HCT116 (cell line): Measurements from ENCODE around the gene GALR3.
A peak's percentile ranks its signal among the peaks of the same experiment; 100 is the strongest.

Source experiments
- CBX3 ChIP-seq: IDR thresholded peaks from 2 replicates; pipeline ENCODE4 v1.6.1; 2012; ENCODE audit warnings: low read depth
- CEBPB ChIP-seq: IDR thresholded peaks from 2 replicates; pipeline ENCODE4 v1.6.1; 2012; ENCODE audit warnings: low read depth
- CTCF ChIP-seq, 3 experiments: fragments of 200-600 bp in 1 of 3; sonication (generic) in 1 of 3; IDR thresholded peaks in 2 of 3; conservative IDR thresholded peaks in 1 of 3; 2 replicates each; pipeline ENCODE4 v1.5.1; 2012 to 2017; ENCODE audit warnings: low read depth in 2 of 3, low read length in 2 of 3, antibody characterized with exemption in 1 of 3, borderline replicate concordance in 1 of 3, control low read depth in 1 of 3, mild to moderate bottlenecking in 1 of 3, mixed read lengths in 1 of 3, mixed run types in 1 of 3, moderate library complexity in 1 of 3; ENCODE audit not compliant: insufficient read depth in 1 of 3
- EZH2 ChIP-seq: fragments of 200-600 bp; sonication (generic); IDR thresholded peaks from 2 replicates; pipeline ENCODE4 v1.6.1; 2017; ENCODE audit warnings: antibody characterized with exemption, mixed run types
- POLR2A ChIP-seq: IDR thresholded peaks from 2 replicates; pipeline ENCODE4 v1.7.0; 2011; ENCODE audit warnings: borderline replicate concordance; ENCODE audit not compliant: insufficient read depth, insufficient read length; ENCODE audit errors: extremely low read depth
- RAD21 ChIP-seq: IDR thresholded peaks from 2 replicates; pipeline ENCODE4 v1.6.1; 2012; ENCODE audit warnings: low read depth, mild to moderate bottlenecking

GRCh38 chr22:37782340-37783168 lies 40.6 kb upstream of the GALR3 start:
- TF ChIP-seq CTCF (IDR thresholded peaks at IDR 0.05 in 2 of 3, conservative IDR thresholded peaks at IDR 0.05 in 1 of 3; ENCODE audit: borderline replicate concordance in 1 of 3, insufficient read depth in 1 of 3, low read depth in 2 of 3, low read length in 2 of 3) (peak in 2 of 3 experiments; percentile 67 to 71; a peak in 4 of 6 replicates), RAD21 (no peak), CEBPB (no peak), EZH2 (no peak), CBX3 (no peak), POLR2A (peak; percentile 26)
